HCT116 (cell line): ENCODE data around the gene DOK1. TPM values are rescaled to one million over a fixed set of nuclear protein-coding genes. Genes with fewer than 3 reads are reported as not detected.

Experiments used
- ATAC-seq: fragments of 200-7000 bp; cut with Tn5 transposase; 2 replicates; pipeline ENCODE4 v1.9.1; 2020; ENCODE audit warnings: mild to moderate bottlenecking, moderate library complexity
- BruUV-seq: library from RNA; stranded (reverse); fragments of 400-500 nt; replicated peaks from 2 replicates; lab custom pipeline; 2021; lab: Mats Ljungman, UMichigan
- CTCF ChIA-PET: fragments of 300-600 bp; sonication (Branson Sonifier 250); formaldehyde crosslinking; loops from one replicate; lab custom pipeline; 2021; ENCODE audit warnings: antibody characterized with exemption; lab: Charles Lee
- POLR2A ChIA-PET: fragments of 300-600, 350-600 bp; sonication (Branson Sonifier 250); formaldehyde crosslinking; loops from one replicate; lab custom pipeline; 2021; ENCODE audit warnings: antibody characterized with exemption; lab: Charles Lee
- RAD21 ChIA-PET, 2 experiments: fragments of 300-600 bp; sonication (Branson Sonifier 250); formaldehyde crosslinking; loops; one replicate each; lab custom pipeline; 2023; ENCODE audit warnings: low total read pairs in 2 of 2; ENCODE audit not compliant: uncharacterized antibody in 2 of 2, unreplicated experiment in 2 of 2, low non-redundant PET in 1 of 2; lab: Charles Lee
- DNase-seq: peaks from one replicate; pipeline ENCODE4 v3.0.0-alpha.2; 2010; ENCODE audit warnings: low read depth, low spot score
- H2AFZ ChIP-seq: fragments of 200-600 bp; shearing (Covaris generic), sonication (generic); 2 replicates; pipeline ENCODE4 v1.6.1; 2017; ENCODE audit warnings: low read depth, mixed run types, mixed read lengths, antibody characterized with exemption, low read length; ENCODE audit not compliant: poor library complexity, severe bottlenecking
- H3K27ac ChIP-seq: 2 replicates; pipeline ENCODE4 v1.5.1; 2012; ENCODE audit warnings: low read depth, low read length
- H3K27me3 ChIP-seq: fragments of 200-600 bp; sonication (generic); 2 replicates; pipeline ENCODE4 v1.6.1; 2016; ENCODE audit warnings: mixed run types, low read length, mixed read lengths; ENCODE audit not compliant: insufficient read depth
- H3K36me3 ChIP-seq, 2 experiments: fragments of 200-500 bp in 1 of 2; fragments of 200-600 bp in 1 of 2; sonication (Bioruptor generic) in 1 of 2; sonication (generic) in 1 of 2; 2 replicates each; pipeline versions ENCODE4 v1.5.1 to v1.6.1; 2014 to 2016; ENCODE audit warnings: low read length in 2 of 2, inconsistent platforms in 1 of 2, mixed read lengths in 1 of 2, mixed run types in 1 of 2; ENCODE audit not compliant: insufficient read depth in 2 of 2, control insufficient read depth in 1 of 2
- H3K4me1 ChIP-seq, 2 experiments: fragments of 200-600 bp in 1 of 2; sonication (generic) in 1 of 2; 2 replicates each; pipeline versions ENCODE4 v1.5.1 to v1.6.1; 2012 to 2017; ENCODE audit warnings: low read length in 2 of 2, inconsistent platforms in 1 of 2, mild to moderate bottlenecking in 1 of 2, mixed read lengths in 1 of 2, mixed run types in 1 of 2, moderate library complexity in 1 of 2; ENCODE audit not compliant: insufficient read depth in 2 of 2, control insufficient read depth in 1 of 2
- H3K4me2 ChIP-seq: fragments of 200-600 bp; sonication (generic); 2 replicates; pipeline ENCODE4 v1.6.1; 2017; ENCODE audit warnings: mixed run types, low read length, mixed read lengths
- H3K4me3 ChIP-seq, 2 experiments: fragments of 200-600 bp in 1 of 2; sonication (generic) in 1 of 2; replicated peaks in 1 of 2; 2 replicates each; pipeline ENCODE4 v1.5.1; 2011 to 2016; ENCODE audit warnings: low read length in 2 of 2, control low read depth in 1 of 2, low read depth in 1 of 2, mild to moderate bottlenecking in 1 of 2, mixed read lengths in 1 of 2, mixed run types in 1 of 2
- H3K79me2 ChIP-seq: fragments of 200-600 bp; sonication (generic); 2 replicates; pipeline ENCODE4 v1.6.1; 2017; ENCODE audit warnings: mild to moderate bottlenecking, mixed run types, low read length, moderate library complexity, mixed read lengths; ENCODE audit not compliant: insufficient read depth
- H3K9ac ChIP-seq: fragments of 200-600 bp; sonication (generic); 2 replicates; pipeline ENCODE4 v1.6.1; 2016; ENCODE audit warnings: low read length, mixed read lengths
- H3K9me2 ChIP-seq: fragments of 200-600 bp; sonication (generic), shearing (Covaris generic); 2 replicates; pipeline ENCODE4 v1.6.1; 2017; ENCODE audit warnings: mixed run types, mild to moderate bottlenecking, moderate library complexity; ENCODE audit not compliant: insufficient read depth
- H3K9me3 ChIP-seq, 2 experiments: fragments of 200-500 bp in 1 of 2; fragments of 200-600 bp in 1 of 2; sonication (Bioruptor generic) in 1 of 2; sonication (generic) in 1 of 2; 2 replicates each; pipeline ENCODE4 v1.6.1; 2014 to 2017; ENCODE audit warnings: low read length in 2 of 2, mixed read lengths in 2 of 2, inconsistent platforms in 1 of 2, low read depth in 1 of 2, mild to moderate bottlenecking in 1 of 2, mixed run types in 1 of 2, moderate library complexity in 1 of 2; ENCODE audit not compliant: control insufficient read depth in 1 of 2, insufficient read depth in 1 of 2
- H4K20me1 ChIP-seq: fragments of 200-600 bp; sonication (generic), shearing (Covaris generic); 2 replicates; pipeline ENCODE4 v1.6.1; 2017; ENCODE audit warnings: mixed run types, mild to moderate bottlenecking, moderate library complexity; ENCODE audit not compliant: insufficient read depth
- ATF3 ChIP-seq: IDR thresholded peaks from 2 replicates; pipeline ENCODE4 v1.6.1; 2012
- CBX3 ChIP-seq: IDR thresholded peaks from 2 replicates; pipeline ENCODE4 v1.6.1; 2012; ENCODE audit warnings: low read depth
- CTCF ChIP-seq, 3 experiments: fragments of 200-600 bp in 1 of 3; sonication (generic) in 1 of 3; IDR thresholded peaks in 2 of 3; conservative IDR thresholded peaks in 1 of 3; 2 replicates each; pipeline ENCODE4 v1.5.1; 2012 to 2017; ENCODE audit warnings: low read depth in 2 of 3, low read length in 2 of 3, antibody characterized with exemption in 1 of 3, borderline replicate concordance in 1 of 3, control low read depth in 1 of 3, mild to moderate bottlenecking in 1 of 3, mixed read lengths in 1 of 3, mixed run types in 1 of 3, moderate library complexity in 1 of 3; ENCODE audit not compliant: insufficient read depth in 1 of 3
- EZH2phosphoT487 ChIP-seq: fragments of 200-600 bp; IDR thresholded peaks from 2 replicates; pipeline ENCODE4 v1.6.1; 2018; ENCODE audit warnings: antibody characterized with exemption, borderline replicate concordance
- POLR2AphosphoS5 ChIP-seq: IDR thresholded peaks from 2 replicates; pipeline ENCODE4 v1.6.1; 2011; ENCODE audit warnings: mild to moderate bottlenecking, low read depth, low read length, moderate library complexity
- REST ChIP-seq: IDR thresholded peaks from 2 replicates; pipeline ENCODE4 v1.6.1; 2012; ENCODE audit warnings: low read depth
- SP1 ChIP-seq: IDR thresholded peaks from 2 replicates; pipeline ENCODE4 v1.6.1; 2012; ENCODE audit warnings: low read depth
- SRF ChIP-seq: IDR thresholded peaks from 2 replicates; pipeline ENCODE4 v1.6.1; 2012; ENCODE audit warnings: low read depth
- ZBTB33 ChIP-seq: IDR thresholded peaks from 2 replicates; pipeline ENCODE4 v1.6.1; 2011; ENCODE audit warnings: mild to moderate bottlenecking, low read length, moderate library complexity; ENCODE audit not compliant: insufficient replicate concordance; ENCODE audit errors: extremely low read depth
- ZFX ChIP-seq: fragments of 450-650 bp; IDR thresholded peaks from 2 replicates; pipeline ENCODE4 v1.6.1; 2017
- intact Hi-C: fragments of 100-400 bp; cut with micrococcal nuclease; formaldehyde crosslinking; loops from 2 replicates; pipeline ENCODE4 v1.10.0; 2022
- total RNA-seq: library from RNA; stranded (reverse); gene quantifications from one replicate; pipeline ENCODE4 v1.2.1, GENCODE V29; 2021; ENCODE audit not compliant: unreplicated experiment

Gene DOK1
- total RNA-seq, 1 experiment from 2014 or later = 18.8 TPM

- RAD21 ChIA-PET = no interaction called here
- intact Hi-C loops = no loop called here
- CTCF ChIA-PET = no interaction called here
- Histone ChIP-seq H3K9me2 (no peaks in the 10 kb centered on the region), H2AFZ (no peak overlapping the region), H3K9ac (peak overlapping the region; percentile 98), H3K79me2 (peaks cover 9% of the 10 kb centered on the region; the same call in 1 of the 2 replicates), H3K27me3 (no peaks in the 10 kb centered on the region), H3K27ac (peak overlapping the region; percentile 90), H3K4me1 (peaks cover 10 to 36% of the 10 kb centered on the region in 2 experiments; a peak in 3 of 4 replicates), H3K4me2 (peak overlapping the region; percentile 95), H3K36me3 (peaks cover 7 to 9% of the 10 kb centered on the region in 2 experiments; a peak in 3 of 4 replicates), H4K20me1 (no peaks in the 10 kb centered on the region), H3K4me3 (peak overlapping the region; percentile 93 to 97), H3K9me3 (no peaks in the 10 kb centered on the region)
- TF ChIP-seq SP1 = no peak
- TF ChIP-seq SRF = no peak
- no peak for TF ChIP-seq CBX3
- no peak for DNase-seq
- BruUV-seq = no TSS peak
- POLR2A ChIA-PET = interaction anchor here (0.6 to 1.0 kb wide), 2 partner anchors 49 to 104 kb away, joined by 3 read pairs; partner anchors contain the start of gene PCGF1
- ATAC-seq = no peak
Measured at GRCh38 chr2:74555610-74556103, 1.1 kb downstream of the DOK1 start.

GRCh38 chr2:74556159-74556558 lies 1.6 kb downstream of the DOK1 start:
- intact Hi-C loops = no loop called here
- no peaks in the 10 kb centered on the region for H3K9me2 ChIP-seq
- peak overlapping the region; percentile 95 for H3K4me2 ChIP-seq
- H3K4me1 ChIP-seq = peaks cover 10 to 38% of the 10 kb centered on the region in 2 experiments; a peak in 3 of 4 replicates
- no peak overlapping the region for H2AFZ ChIP-seq
- no TSS peak for BruUV-seq
- H3K9ac ChIP-seq = no peak overlapping the region
- H3K27me3 ChIP-seq = no peaks in the 10 kb centered on the region
- no peaks in the 10 kb centered on the region for H3K9me3 ChIP-seq
- no peaks in the 10 kb centered on the region for H4K20me1 ChIP-seq
- ChIA-PET RAD21 (no interaction called here), CTCF (no interaction called here), POLR2A (interaction anchor here (0.6 kb wide), 1 partner anchor 104 kb away, joined by 3 read pairs; no protein-coding TSS in a partner anchor)
- peaks cover 8% of the 10 kb centered on the region; the same call in 1 of the 2 replicates for H3K79me2 ChIP-seq
- DNase-seq (no peak), ATAC-seq (no peak)
- H3K27ac ChIP-seq = no peak overlapping the region
- no peak overlapping the region for H3K4me3 ChIP-seq
- peaks cover 7 to 9% of the 10 kb centered on the region in 2 experiments; a peak in 3 of 4 replicates for H3K36me3 ChIP-seq
- TF ChIP-seq ZBTB33 = no peak
- no peak for TF ChIP-seq POLR2AphosphoS5
- no peak for TF ChIP-seq REST
- no peak for TF ChIP-seq EZH2phosphoT487
- TF ChIP-seq ATF3 = no peak
- no peak for TF ChIP-seq CTCF (IDR thresholded peaks at IDR 0.05 in 2 of 3, conservative IDR thresholded peaks at IDR 0.05 in 1 of 3; ENCODE audit: borderline replicate concordance in 1 of 3, insufficient read depth in 1 of 3, low read depth in 2 of 3, low read length in 2 of 3)
- TF ChIP-seq ZFX = no peak
- no peak for TF ChIP-seq SP1
